IMR-90 (cell line): ENCODE results near the gene GRIN2B. TPM values are rescaled to one million over a fixed set of nuclear protein-coding genes. Genes with fewer than 3 reads are reported as not detected.

Experiments
- ATAC-seq: fragments of 200-7000 bp; cut with Tn5 transposase; 2 replicates; pipeline ENCODE4 v1.9.1; 2020; ENCODE audit warnings: low read depth, mild to moderate bottlenecking, moderate library complexity
- BruUV-seq: library from RNA; stranded (reverse); fragments of 400-500 nt; replicated peaks from 2 replicates; lab custom pipeline; 2021; lab: Mats Ljungman, UMichigan
- CTCF ChIA-PET: fragments of 300-600 bp; formaldehyde crosslinking; extraction: SDS; loops from one replicate; lab custom pipeline; 2021; ENCODE audit warnings: antibody characterized with exemption; lab: Yijun Ruan, JAX
- POLR2A ChIA-PET: fragments of 300-600 bp; sonication (Branson Sonifier 250); formaldehyde crosslinking; loops from one replicate; lab custom pipeline; 2022; ENCODE audit warnings: antibody characterized with exemption; ENCODE audit not compliant: unreplicated experiment; lab: Charles Lee
- DNase-seq: peaks from one replicate; pipeline ENCODE4 v3.0.0; 2013
- H2AFZ ChIP-seq: replicated peaks from 2 replicates; pipeline ENCODE3; 2013; ENCODE audit warnings: low read length, mild to moderate bottlenecking; ENCODE audit not compliant: poor library complexity
- H2AK5ac ChIP-seq: 2 replicates; pipeline ENCODE4 v1.6.1; 2013; ENCODE audit warnings: low read depth, low read length, inconsistent platforms
- H2AK9ac ChIP-seq: replicated peaks from 2 replicates; pipeline ENCODE3; 2013; ENCODE audit warnings: mild to moderate bottlenecking, low read depth, low read length, moderate library complexity; ENCODE audit not compliant: poor library complexity
- H2BK120ac ChIP-seq: 2 replicates; pipeline ENCODE4 v1.6.1; 2013; ENCODE audit warnings: low read depth, low read length, inconsistent platforms
- H2BK15ac ChIP-seq: 3 replicates; pipeline ENCODE4 v1.6.1; 2013; ENCODE audit warnings: low read depth, low read length, inconsistent platforms
- H2BK20ac ChIP-seq: 2 replicates; pipeline ENCODE4 v1.6.1; 2013; ENCODE audit warnings: low read depth, mild to moderate bottlenecking, inconsistent platforms, low read length, moderate library complexity
- H2BK5ac ChIP-seq: 2 replicates; pipeline ENCODE4 v1.6.1; 2013; ENCODE audit warnings: mild to moderate bottlenecking, low read depth, low read length, inconsistent platforms; ENCODE audit not compliant: poor library complexity, severe bottlenecking
- H3K14ac ChIP-seq: replicated peaks from 2 replicates; pipeline ENCODE4 v1.6.1; 2013; ENCODE audit warnings: low read depth, low read length, inconsistent platforms
- H3K18ac ChIP-seq: 2 replicates; pipeline ENCODE4 v1.6.1; 2013; ENCODE audit warnings: low read depth, low read length, control low read depth
- H3K23ac ChIP-seq: 2 replicates; pipeline ENCODE4 v1.6.1; 2013; ENCODE audit warnings: low read depth, low read length, inconsistent platforms
- H3K27ac ChIP-seq: 2 replicates; pipeline ENCODE4 v1.5.1; 2013; ENCODE audit warnings: mild to moderate bottlenecking, control low read depth, low read length; ENCODE audit not compliant: insufficient read depth
- H3K27me3 ChIP-seq: 2 replicates; pipeline ENCODE4 v1.6.1; 2013; ENCODE audit warnings: low read length; ENCODE audit not compliant: control insufficient read depth, insufficient read depth
- H3K36me3 ChIP-seq: 2 replicates; pipeline ENCODE4 v1.6.1; 2013; ENCODE audit warnings: low read length, mixed read lengths; ENCODE audit not compliant: control insufficient read depth, insufficient read depth
- H3K4ac ChIP-seq: 2 replicates; pipeline ENCODE4 v1.6.1; 2013; ENCODE audit warnings: low read depth, low read length, inconsistent platforms
- H3K4me1 ChIP-seq: 2 replicates; pipeline ENCODE4 v1.6.1; 2013; ENCODE audit warnings: low read length, mixed read lengths; ENCODE audit not compliant: control insufficient read depth, insufficient read depth
- H3K4me2 ChIP-seq: 2 replicates; pipeline ENCODE4 v1.6.1; 2013; ENCODE audit warnings: low read depth, mild to moderate bottlenecking, control low read depth, low read length, moderate library complexity
- H3K4me3 ChIP-seq: 2 replicates; pipeline ENCODE4 v1.5.1; 2013; ENCODE audit warnings: low read depth, mild to moderate bottlenecking, control low read depth, low read length, moderate library complexity; ENCODE audit not compliant: insufficient read depth
- H3K56ac ChIP-seq: 2 replicates; pipeline ENCODE4 v1.6.1; 2013; ENCODE audit warnings: low read length, inconsistent platforms; ENCODE audit not compliant: insufficient read depth; ENCODE audit errors: extremely low read depth
- H3K79me1 ChIP-seq, 2 experiments: 2 replicates each; pipeline ENCODE4 v1.6.1; 2013; ENCODE audit warnings: low read length in 2 of 2, inconsistent platforms in 1 of 2, low read depth in 1 of 2
- H3K9ac ChIP-seq: 2 replicates; pipeline ENCODE4 v1.6.1; 2013; ENCODE audit warnings: low read depth, low read length, control low read depth
- H3K9me1 ChIP-seq: 2 replicates; pipeline ENCODE4 v1.6.1; 2013; ENCODE audit warnings: low read length, inconsistent platforms; ENCODE audit not compliant: insufficient read depth
- H3K9me3 ChIP-seq: 2 replicates; pipeline ENCODE4 v1.6.1; 2013; ENCODE audit warnings: low read length; ENCODE audit not compliant: control insufficient read depth, insufficient read depth
- H4K20me1 ChIP-seq: 2 replicates; pipeline ENCODE4 v1.6.1; 2013; ENCODE audit warnings: low read length, inconsistent platforms; ENCODE audit not compliant: insufficient read depth
- H4K5ac ChIP-seq: 2 replicates; pipeline ENCODE4 v1.6.1; 2013; ENCODE audit warnings: mild to moderate bottlenecking, low read depth, low read length, control low read depth
- H4K8ac ChIP-seq, 2 experiments: 2 replicates each; pipeline ENCODE4 v1.6.1; 2013; ENCODE audit warnings: low read depth in 2 of 2, low read length in 2 of 2, control low read depth in 1 of 2, inconsistent platforms in 1 of 2
- H4K91ac ChIP-seq: 2 replicates; pipeline ENCODE4 v1.6.1; 2013; ENCODE audit warnings: low read depth, low read length, inconsistent platforms; ENCODE audit not compliant: insufficient read depth
- WGBS, 2 experiments: methylation state at CpG; one replicate each; pipeline versions ENCODE4 v1.1.5 to v1.1.7; 2013; ENCODE audit warnings: missing lambda C conversion rate in 2 of 2; ENCODE audit not compliant: insufficient read length in 1 of 2; ENCODE audit errors: extremely low coverage in 2 of 2; 5-methylcytosine and 5-hydroxymethylcytosine counted together
- dilution Hi-C: fragments of 300-500 bp; cut with HindIII; formaldehyde crosslinking; loops from one replicate; pipeline ENCODE4 v1.14.3; 2018; ENCODE audit warnings: low sequenced_read_pairs; ENCODE audit not compliant: unreplicated experiment
- in situ Hi-C: fragments of 300-500 bp; cut with MboI; formaldehyde crosslinking; loops from 3 replicates; pipeline ENCODE4 v1.14.3; 2019; ENCODE audit warnings: low sequenced_read_pairs, inconsistent platforms, mixed read lengths
- intact Hi-C: fragments of 100-400 bp; cut with micrococcal nuclease; formaldehyde crosslinking; loops from 2 replicates; pipeline ENCODE4 v1.10.0; 2022
- polyA plus RNA-seq, 3 experiments: library from polyadenylated mRNA; depleted of rRNA; stranded (reverse); fragments of >200 nt; gene quantifications; 2 replicates each; pipeline ENCODE4 v1.2.3, GENCODE V29; 2012; ENCODE audit warnings: low replicate concordance in 1 of 3
- total RNA-seq: library from RNA; depleted of rRNA; stranded (reverse); fragments of >200 nt; gene quantifications from 2 replicates; pipeline ENCODE4 v1.2.3, GENCODE V29; 2012
- TF ChIP-seq, protein P1 (sequence below): fragments of 150-350 bp; IDR thresholded peaks from 2 replicates; pipeline ENCODE4 v1.6.1; 2016; ENCODE audit warnings: low read depth, mild to moderate bottlenecking, low read length, moderate library complexity, borderline replicate concordance

GRIN2B gene
- total and polyA plus RNA-seq, 2 of the 4 experiments (the other 2 are of a cell fraction): under 0.01 TPM; not detected in 1

DNA sequence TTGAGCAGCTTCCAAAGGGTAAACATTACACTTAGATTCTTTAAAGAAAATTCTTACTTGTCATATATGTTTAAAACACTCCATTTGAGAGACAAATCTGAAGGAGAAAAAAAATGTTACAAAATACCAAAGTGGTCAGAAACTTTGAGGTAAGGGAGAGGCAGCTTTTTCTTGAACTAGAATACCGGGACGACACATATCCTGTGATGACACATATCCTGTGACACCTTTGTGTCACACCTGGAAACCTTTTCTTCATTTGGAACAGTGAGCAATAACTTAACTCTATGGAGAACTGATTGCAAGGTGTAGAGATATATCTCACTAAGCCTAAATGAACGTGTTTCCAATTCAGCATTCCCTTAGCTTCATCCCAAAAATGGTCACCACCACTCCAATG, 4.6 kb upstream of the GRIN2B start:
- no peak overlapping the region for H2BK15ac ChIP-seq
- no peak overlapping the region for H2BK5ac ChIP-seq
- no peak overlapping the region for H2BK120ac ChIP-seq
- H4K91ac ChIP-seq: no peak overlapping the region
- H3K9me3 ChIP-seq: peaks cover 2% of the 10 kb centered on the region; the same call in 1 of the 2 replicates
- no peak overlapping the region for H3K9ac ChIP-seq
- intact Hi-C loops (no loop called here), dilution Hi-C loops (no loop called here), in situ Hi-C loops (no loop called here)
- H3K36me3 ChIP-seq: no peaks in the 10 kb centered on the region
- H3K4me3 ChIP-seq: no peak overlapping the region
- no CpG with 5 or more reads among the region's 3 CpGs for WGBS, 2 experiments
- H3K4me1 ChIP-seq: no peaks in the 10 kb centered on the region
- ChIA-PET POLR2A (no interaction called here), CTCF (no interaction called here)
- H3K79me1 ChIP-seq: no peaks in the 10 kb centered on the region
- H3K27me3 ChIP-seq: peaks cover 4% of the 10 kb centered on the region
- no peak overlapping the region for H3K27ac ChIP-seq
- DNase-seq (no peak), ATAC-seq (no peak)
- no peak overlapping the region for H3K14ac ChIP-seq
- H4K20me1 ChIP-seq: no peaks in the 10 kb centered on the region
- no peak overlapping the region for H4K8ac ChIP-seq
- no peak overlapping the region for H2BK20ac ChIP-seq
- no peak overlapping the region for H3K4me2 ChIP-seq
- no peak overlapping the region for H3K56ac ChIP-seq
- no peak overlapping the region for H3K23ac ChIP-seq
- H3K4ac ChIP-seq: no peak overlapping the region
- no peak overlapping the region for H2AK9ac ChIP-seq
- no TSS peak for BruUV-seq
- no peak overlapping the region for H2AFZ ChIP-seq
- no peak overlapping the region for H3K18ac ChIP-seq
- H4K5ac ChIP-seq: no peak overlapping the region
- TF ChIP-seq, protein P1, sequence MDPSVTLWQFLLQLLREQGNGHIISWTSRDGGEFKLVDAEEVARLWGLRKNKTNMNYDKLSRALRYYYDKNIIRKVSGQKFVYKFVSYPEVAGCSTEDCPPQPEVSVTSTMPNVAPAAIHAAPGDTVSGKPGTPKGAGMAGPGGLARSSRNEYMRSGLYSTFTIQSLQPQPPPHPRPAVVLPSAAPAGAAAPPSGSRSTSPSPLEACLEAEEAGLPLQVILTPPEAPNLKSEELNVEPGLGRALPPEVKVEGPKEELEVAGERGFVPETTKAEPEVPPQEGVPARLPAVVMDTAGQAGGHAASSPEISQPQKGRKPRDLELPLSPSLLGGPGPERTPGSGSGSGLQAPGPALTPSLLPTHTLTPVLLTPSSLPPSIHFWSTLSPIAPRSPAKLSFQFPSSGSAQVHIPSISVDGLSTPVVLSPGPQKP: no peak
- H2AK5ac ChIP-seq: no peak overlapping the region
- no peaks in the 10 kb centered on the region for H3K9me1 ChIP-seq
